GM12873 (cell line): ENCODE measurements around the gene MME.

ENCODE experiments used
- TF ChIP-seq, protein P1 (sequence below): IDR thresholded peaks from 2 replicates; pipeline ENCODE4 v1.5.1; 2012; ENCODE audit warnings: low read depth, mild to moderate bottlenecking, moderate library complexity, low read length, control low read depth; ENCODE audit not compliant: insufficient read depth; ENCODE audit errors: missing control alignments

MME gene

DNA sequence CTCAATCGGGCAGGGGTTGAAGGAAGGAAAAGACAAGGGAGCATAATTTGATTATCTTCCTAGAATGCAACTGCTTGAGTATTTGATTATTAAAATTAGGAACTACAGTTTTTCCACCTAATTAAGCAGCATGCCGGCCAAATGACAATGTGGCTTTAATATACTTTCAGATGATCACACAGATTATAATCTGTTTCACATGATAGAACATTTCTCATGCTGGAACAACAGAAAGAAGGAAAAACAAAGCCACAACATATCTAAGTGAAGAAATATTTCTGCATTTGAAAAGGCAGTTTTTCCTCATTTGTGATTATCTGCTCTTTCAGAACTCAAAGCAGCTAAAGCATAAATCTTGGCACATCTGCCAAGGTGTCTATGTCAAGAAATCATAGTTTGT lies 130.6 kb downstream of the MME start:
- TF ChIP-seq, protein P1, sequence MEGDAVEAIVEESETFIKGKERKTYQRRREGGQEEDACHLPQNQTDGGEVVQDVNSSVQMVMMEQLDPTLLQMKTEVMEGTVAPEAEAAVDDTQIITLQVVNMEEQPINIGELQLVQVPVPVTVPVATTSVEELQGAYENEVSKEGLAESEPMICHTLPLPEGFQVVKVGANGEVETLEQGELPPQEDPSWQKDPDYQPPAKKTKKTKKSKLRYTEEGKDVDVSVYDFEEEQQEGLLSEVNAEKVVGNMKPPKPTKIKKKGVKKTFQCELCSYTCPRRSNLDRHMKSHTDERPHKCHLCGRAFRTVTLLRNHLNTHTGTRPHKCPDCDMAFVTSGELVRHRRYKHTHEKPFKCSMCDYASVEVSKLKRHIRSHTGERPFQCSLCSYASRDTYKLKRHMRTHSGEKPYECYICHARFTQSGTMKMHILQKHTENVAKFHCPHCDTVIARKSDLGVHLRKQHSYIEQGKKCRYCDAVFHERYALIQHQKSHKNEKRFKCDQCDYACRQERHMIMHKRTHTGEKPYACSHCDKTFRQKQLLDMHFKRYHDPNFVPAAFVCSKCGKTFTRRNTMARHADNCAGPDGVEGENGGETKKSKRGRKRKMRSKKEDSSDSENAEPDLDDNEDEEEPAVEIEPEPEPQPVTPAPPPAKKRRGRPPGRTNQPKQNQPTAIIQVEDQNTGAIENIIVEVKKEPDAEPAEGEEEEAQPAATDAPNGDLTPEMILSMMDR, result no peak

DNA sequence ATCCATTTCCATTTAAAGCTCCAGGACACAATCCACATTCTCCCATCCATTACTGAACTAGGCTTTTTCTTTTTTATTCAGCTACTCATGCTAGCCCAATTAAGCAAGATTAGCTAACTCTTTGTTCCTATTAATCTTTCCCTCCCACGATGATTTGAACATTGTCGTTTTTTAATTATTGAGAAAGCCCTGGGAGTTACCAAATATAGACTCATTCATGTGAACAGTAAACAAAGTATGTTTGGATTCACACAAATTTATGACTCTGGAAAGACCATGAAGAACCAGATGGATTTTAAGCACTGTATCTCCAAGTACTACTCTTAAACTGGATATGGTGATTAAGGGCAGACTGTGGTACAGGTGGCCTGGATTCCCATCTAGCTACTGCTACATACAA lies 131.1 kb downstream of the MME start:
- TF ChIP-seq, protein P1, result no peak

DNA sequence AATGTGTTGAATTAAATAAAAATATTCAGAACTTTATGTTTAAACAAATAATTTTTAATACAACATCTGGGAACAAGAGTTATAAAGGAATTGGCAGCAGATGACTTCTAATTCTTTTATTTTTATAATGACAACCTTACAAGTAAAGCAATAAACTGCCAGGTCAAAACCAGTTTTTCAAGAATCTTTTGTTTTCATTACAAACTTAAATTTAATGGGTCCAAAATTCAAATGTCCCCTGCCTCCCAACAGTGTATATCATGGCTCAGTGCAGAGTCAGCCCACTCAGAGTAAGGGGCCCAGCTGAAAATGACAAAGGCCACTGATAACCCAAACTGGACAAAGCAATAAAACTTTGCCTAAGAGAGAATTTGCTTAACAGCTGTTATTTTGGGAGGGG lies 131.8 kb downstream of the MME start:
- TF ChIP-seq, protein P1, result no peak

DNA sequence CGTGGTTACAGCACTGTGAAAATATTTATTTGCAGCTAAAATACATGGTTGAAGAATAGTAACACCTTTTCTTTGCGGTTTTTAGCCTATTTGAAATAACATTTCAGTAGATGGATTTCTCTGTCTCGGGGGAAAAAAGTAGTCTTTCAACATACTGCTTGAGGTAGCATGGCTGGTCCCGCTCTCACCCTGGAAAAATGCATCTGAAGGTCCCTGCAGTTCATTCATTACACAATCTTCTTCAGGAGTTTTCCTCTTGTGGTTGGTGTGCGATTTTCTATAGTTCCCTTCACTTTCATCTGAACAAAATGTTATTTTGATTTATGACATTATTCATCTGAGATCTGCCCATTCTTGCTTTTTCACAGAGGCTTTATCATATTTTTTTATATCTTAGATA lies 137.5 kb downstream of the MME start:
- TF ChIP-seq, protein P1, result no peak

DNA sequence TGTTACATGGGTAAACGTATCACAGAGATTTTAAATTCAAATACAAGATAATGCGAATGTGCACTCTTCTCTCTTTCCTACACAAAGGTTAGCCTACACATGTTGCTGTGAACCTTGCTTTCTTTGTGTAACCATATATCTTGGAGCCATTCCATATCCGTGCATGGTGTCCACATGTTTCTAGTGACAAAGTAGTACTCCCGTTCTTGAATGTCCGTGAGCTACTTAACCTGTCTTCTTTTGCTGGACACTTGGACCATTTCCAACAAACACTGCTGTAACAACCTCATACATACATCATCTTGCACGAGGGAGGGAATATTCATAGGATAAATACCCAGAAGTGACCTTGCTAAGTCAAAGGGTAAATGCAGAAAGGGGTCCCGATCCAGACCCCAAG lies 138.3 kb downstream of the MME start:
- TF ChIP-seq, protein P1, result no peak

DNA sequence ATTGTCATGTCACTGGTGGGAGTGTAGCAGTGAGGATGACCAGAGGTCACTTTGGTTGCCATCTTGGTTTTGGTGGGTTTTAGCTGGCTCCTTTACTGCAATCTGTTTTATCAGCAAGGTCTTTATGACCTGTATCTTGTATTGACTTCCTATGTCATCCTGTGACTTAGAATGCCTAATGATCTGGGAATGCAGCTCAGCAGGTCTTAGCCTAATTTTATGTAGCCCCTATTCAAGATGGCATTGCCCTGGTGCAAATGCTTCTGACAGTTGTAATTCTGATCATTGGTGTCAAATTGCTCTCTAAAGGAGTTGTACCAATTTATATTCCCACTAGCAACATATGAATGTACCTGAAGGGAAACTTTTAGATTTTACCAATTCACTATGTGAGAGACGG lies 139.0 kb downstream of the MME start:
- TF ChIP-seq, protein P1, result no peak

DNA sequence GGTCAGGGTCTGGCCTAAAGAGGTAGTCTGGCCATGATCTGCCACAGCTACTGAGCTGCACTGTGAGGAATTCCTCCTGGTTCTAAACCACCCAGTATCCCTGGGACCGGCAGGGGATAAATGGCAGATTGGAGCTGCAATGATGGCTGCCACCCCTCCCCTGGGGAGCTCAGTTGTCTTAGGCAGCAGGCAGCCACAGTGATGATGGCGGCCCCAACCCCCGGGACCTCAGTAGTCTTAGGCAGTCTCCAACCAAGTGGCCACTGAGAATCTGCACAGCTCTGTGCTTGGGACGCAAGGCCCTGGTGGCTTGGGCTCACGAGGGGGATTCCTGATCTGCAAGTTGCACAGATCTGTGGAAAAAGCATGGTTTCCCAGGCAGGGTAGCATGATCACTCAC lies 145.3 kb downstream of the MME start:
- TF ChIP-seq, protein P1, result no peak
